ENCODE measurements around the gene FRMD4B.
"Not testable (repeated sequence)": the region's sequence is repeated elsewhere in the genome, so short reads cannot be mapped to it uniquely, and the experiment has no call there.

Gene FRMD4B

DNA sequence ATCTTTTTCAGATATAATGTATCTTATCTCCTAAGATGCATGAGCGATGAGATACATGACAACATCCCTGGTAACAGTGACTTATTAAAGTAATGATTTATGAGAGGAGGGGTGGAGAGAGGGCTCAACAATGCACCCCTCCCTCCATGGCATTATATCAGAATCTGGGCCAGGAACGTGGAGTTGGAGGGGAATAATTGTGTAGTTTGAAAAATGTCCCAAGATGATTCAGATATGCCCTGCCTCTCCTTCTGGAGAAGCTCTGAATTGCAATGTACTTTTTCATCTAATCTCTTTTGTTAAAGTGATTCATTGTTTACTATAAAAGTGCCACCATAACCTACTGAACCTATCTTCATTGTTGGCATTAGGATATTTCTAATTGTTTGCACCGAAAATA, 86.5 kb downstream of the FRMD4B start:
- no peak overlapping the region for H3K27ac Mint-ChIP-seq
- ATAC-seq, result no peak
- no peaks in the 10 kb centered on the region for H3K9me3 Mint-ChIP-seq
- no peaks in the 10 kb centered on the region for H3K4me1 Mint-ChIP-seq
- no peaks in the 10 kb centered on the region for H3K36me3 Mint-ChIP-seq
- H3K27me3 Mint-ChIP-seq, result no peaks in the 10 kb centered on the region
- H3K4me3 Mint-ChIP-seq, result no peak overlapping the region

DNA sequence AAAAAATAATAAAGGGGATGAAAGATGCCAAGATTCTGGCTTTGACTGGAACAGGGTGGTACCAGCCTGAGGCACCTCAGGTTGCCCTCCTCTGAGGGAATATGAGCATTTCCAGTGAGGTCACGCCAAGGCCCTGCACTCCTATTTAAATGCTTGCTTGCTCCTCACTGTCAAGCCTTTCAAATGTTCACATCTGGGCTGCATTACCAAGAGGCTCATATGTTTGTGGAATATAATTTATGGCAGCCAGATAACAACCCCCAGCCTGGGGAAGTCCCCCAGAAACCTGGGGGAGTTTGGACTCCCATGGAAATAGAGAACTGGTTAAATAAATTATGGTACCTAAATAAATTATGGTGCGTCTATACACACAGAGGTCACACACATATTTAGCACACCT, 88.4 kb downstream of the FRMD4B start:
- no peaks in the 10 kb centered on the region for H3K9me3 Mint-ChIP-seq
- H3K27ac Mint-ChIP-seq, result no peak overlapping the region
- ATAC-seq, result no peak
- H3K4me1 Mint-ChIP-seq, result no peaks in the 10 kb centered on the region
- no peaks in the 10 kb centered on the region for H3K36me3 Mint-ChIP-seq
- no peaks in the 10 kb centered on the region for H3K27me3 Mint-ChIP-seq
- H3K4me3 Mint-ChIP-seq, result no peak overlapping the region

DNA sequence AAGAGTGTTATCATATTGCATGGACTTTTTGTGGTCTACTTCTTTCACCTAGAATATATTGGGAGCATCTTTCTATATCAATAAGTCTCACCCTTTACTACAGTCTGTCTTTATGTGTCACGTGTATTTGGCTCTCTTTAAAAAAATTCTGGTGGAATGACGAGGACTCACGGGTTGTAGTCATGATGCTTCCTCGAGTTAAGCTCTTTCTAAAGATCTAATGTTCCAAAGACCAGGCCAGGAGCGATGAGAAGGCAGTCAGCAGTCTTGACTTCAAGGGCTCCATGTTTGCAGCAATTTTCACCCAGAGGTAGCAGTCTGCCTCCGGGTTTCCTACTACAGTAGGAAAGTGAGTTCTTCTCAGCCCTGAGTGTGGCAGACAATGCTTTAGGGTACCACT, 88.9 kb downstream of the FRMD4B start:
- no peaks in the 10 kb centered on the region for H3K4me1 Mint-ChIP-seq
- H3K36me3 Mint-ChIP-seq, result no peaks in the 10 kb centered on the region
- no peak overlapping the region for H3K4me3 Mint-ChIP-seq
- H3K27me3 Mint-ChIP-seq, result no peaks in the 10 kb centered on the region
- H3K9me3 Mint-ChIP-seq, result no peaks in the 10 kb centered on the region
- ATAC-seq, result no peak
- no peak overlapping the region for H3K27ac Mint-ChIP-seq

DNA sequence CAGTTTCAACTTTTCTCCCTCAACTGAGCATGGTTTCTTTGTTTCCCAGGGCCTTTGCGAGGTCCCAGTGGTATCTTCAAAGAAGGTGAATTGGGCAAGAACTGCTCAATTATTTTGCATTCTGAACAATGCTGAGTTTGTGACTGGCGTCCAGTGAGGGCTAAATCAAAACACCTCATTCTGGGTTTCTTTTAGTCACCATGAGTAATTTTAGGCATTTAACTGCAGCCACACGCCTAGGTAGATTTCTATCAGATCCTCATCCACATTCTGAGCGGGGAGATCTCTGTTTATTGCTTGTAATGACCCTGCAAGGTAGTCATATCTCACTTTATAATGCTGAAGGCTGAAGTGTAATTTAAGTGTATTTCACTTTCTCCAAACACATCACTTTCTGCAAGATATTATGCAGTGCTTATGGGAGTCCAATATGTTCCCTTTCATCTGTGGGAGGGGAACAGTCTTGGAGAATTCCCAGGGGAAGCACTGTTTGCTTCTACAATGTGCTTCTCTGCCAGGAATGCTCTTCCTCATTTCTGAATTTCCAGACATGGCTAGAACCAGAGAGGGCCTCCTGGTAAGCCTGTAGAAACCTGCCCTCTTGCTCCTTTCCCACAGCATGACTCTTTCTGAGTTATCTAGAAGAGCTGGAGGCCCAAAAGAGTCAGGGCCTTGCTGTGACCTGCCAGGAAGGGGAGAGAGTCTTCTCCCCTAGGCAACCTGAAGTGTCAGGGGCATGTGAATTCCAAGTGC, 91.7 kb downstream of the FRMD4B start:
- Mint-ChIP-seq H3K4me1 (no peaks in the 10 kb centered on the region), H3K27ac (no peak overlapping the region), H3K36me3 (no peaks in the 10 kb centered on the region), H3K9me3 (no peaks in the 10 kb centered on the region), H3K27me3 (no peaks in the 10 kb centered on the region), H3K4me3 (no peak overlapping the region)
- no peak for ATAC-seq

DNA sequence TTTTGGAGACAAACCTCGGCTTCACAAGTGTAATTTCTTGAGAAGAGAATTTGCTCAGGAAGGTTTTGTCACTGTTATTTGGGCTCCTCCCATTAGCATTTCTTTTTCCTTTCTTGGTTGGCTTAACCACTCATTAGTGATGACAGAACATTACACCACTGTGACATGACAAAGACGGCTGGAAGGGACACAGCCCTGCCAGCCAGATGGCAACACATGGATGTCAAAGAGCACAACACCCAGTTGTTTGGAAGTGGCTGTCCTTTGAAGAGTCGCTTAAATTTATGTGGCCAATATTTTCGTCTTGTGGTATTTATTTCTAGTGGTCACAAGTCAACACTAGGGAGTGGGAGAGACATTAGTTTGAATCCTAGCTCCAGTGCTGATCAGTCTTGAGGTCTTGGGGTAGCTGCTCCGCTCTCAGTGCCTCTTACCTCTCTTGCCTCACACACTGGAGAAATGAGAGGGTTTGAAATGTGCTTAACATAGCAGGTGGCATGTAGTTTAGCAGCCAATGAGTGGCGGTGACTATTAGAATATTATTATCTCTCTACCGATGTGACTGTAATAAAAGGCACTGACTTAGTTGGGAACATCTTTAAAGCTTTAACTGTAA, 92.8 kb downstream of the FRMD4B start:
- Mint-ChIP-seq H3K27ac (no peak overlapping the region), H3K4me3 (no peak overlapping the region), H3K4me1 (no peaks in the 10 kb centered on the region), H3K27me3 (no peaks in the 10 kb centered on the region), H3K9me3 (no peaks in the 10 kb centered on the region), H3K36me3 (no peaks in the 10 kb centered on the region)
- no peak for ATAC-seq

DNA sequence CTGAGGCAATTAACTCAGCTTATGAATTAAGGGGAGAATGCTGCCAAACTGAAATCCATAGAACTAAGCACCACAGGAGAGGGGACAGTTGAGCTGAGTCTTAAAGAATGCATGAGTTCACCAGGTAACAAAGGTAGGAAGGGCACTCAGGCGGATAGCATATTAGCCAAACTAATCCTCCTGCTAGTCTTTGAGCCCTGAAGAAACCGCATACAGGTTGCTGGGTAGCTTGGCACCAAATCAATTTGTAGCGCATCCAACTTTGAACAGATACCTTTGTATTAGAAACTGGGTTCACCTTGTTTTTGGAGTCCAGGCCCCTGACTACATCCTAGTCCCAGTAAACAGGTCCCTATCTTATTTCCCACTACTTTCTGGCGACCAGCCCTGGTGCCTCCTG, 93.7 kb downstream of the FRMD4B start:
- H3K27me3 Mint-ChIP-seq, result no peaks in the 10 kb centered on the region
- no peaks in the 10 kb centered on the region for H3K36me3 Mint-ChIP-seq
- no peak for ATAC-seq
- H3K27ac Mint-ChIP-seq, result no peak overlapping the region
- no peak overlapping the region for H3K4me3 Mint-ChIP-seq
- no peaks in the 10 kb centered on the region for H3K4me1 Mint-ChIP-seq
- H3K9me3 Mint-ChIP-seq, result no peaks in the 10 kb centered on the region

DNA sequence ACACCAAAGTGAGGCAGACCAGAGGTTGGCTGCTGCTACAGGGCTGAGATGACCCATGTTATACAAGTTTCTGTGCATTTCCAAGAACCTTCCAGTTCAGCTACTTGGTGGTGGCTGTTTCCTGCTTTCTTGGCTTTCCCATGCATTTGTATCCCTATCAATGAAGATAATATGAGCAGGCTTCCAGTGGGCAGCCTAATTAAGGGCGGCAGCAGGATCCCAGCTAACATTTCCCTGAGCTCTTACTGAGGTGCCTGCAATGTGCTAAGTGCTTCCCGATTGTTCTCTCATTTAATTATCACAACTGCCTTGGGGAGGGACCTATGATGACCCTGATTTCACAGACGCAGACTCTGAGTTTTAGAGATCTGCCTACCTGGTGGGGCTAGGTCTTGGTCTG, 95.5 kb downstream of the FRMD4B start:
- no peaks in the 10 kb centered on the region for H3K27me3 Mint-ChIP-seq
- H3K4me1 Mint-ChIP-seq, result no peaks in the 10 kb centered on the region
- no peak overlapping the region for H3K4me3 Mint-ChIP-seq
- H3K9me3 Mint-ChIP-seq, result no peaks in the 10 kb centered on the region
- no peak overlapping the region for H3K27ac Mint-ChIP-seq
- no peak for ATAC-seq
- H3K36me3 Mint-ChIP-seq, result no peaks in the 10 kb centered on the region

DNA sequence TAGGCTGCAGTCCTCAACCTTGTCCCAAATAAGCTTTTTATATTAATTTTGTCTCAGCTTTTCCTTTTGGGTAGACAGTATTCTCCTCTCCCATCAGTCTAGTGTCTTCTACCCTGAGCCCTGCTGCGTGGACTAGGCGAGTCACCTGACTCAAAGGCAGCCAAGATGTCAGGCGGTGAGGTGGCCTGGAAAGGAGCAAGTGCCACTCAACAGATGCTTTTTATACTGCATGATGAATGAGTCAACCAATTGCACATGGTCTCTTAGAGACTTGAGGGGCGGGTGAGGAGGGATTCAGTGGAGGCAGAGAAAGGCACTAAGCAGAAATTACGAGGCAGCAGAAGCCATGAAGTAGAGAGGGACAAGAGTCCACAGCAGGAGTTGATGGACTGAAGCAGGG, 95.9 kb downstream of the FRMD4B start:
- H3K4me1 Mint-ChIP-seq, result no peaks in the 10 kb centered on the region
- H3K27ac Mint-ChIP-seq, result no peak overlapping the region
- H3K4me3 Mint-ChIP-seq, result no peak overlapping the region
- H3K27me3 Mint-ChIP-seq, result no peaks in the 10 kb centered on the region
- no peaks in the 10 kb centered on the region for H3K36me3 Mint-ChIP-seq
- H3K9me3 Mint-ChIP-seq, result no peaks in the 10 kb centered on the region
- ATAC-seq, result no peak

DNA sequence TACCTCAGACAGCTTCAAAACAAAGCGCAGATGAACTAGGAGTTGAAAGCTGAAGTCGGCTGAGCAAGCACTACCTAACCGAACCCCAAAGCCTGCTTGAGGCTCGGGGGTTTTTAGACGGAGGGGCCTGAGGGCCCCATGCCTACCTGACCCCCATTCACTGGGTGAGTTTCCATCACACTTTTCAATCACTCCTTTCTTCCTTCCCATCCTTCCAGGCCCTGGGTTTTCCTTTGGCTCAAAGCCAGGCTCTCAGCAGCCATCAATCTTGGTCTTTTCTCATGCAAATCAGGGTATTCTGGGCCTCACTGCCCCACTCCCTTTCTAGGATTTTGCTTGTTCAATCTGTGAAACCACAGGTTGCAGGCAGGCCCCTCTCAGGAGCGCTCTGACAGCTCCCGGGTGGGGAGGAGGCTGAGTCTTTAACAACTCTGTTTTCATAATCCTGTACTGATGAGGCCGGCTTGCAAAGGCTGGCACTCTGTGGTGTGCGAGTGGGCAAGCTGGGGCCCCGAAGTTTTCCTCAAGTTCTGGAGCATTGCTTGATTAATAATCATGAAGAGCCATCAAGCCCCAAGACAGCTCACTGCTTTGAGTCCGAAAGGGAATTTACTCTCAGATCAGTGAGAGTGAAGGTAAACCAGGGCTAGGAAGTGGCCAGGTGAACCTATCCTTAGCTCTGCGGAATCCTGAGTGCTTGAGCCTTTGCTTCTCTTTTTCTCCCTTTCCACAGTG, 97.6 kb downstream of the FRMD4B start:
- no peaks in the 10 kb centered on the region for H3K27me3 Mint-ChIP-seq
- no peak overlapping the region for H3K4me3 Mint-ChIP-seq
- H3K36me3 Mint-ChIP-seq, result no peaks in the 10 kb centered on the region
- H3K9me3 Mint-ChIP-seq, result no peaks in the 10 kb centered on the region
- no peak overlapping the region for H3K27ac Mint-ChIP-seq
- H3K4me1 Mint-ChIP-seq, result no peaks in the 10 kb centered on the region
- ATAC-seq, result no peak

DNA sequence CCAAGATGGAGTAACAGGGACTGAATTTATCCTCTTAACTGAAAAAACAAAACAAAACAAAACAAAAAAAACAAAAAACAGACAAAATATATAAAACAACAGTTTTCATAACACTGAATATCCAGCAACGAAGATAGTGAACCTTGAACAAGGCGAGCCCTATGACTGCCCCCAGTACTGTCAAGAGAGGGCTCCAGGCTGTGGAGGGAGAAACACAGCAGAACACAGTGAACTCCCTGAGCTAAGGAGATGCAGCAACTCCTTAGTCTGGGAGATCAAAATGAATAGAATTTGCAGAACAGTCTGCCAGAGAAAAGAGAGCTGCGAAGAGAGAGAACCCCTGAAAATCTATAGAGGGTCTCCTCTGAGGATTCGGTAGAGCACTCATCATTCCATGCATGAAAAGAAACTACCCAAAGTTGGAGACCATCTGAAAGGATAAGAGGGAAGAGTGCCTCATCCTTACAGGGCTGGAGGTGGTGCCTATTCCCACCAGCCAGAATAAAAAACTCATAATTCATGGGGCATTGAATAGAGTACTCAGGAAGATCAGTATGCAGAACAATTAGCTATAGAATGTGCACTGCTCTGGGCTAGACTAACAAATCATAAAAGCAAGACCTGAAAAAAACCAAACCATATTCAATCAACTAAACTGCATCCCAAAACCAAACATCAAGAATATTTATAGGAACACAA, 101.8 kb downstream of the FRMD4B start:
- no peak for ATAC-seq
- Mint-ChIP-seq H3K4me1 (no peaks in the 10 kb centered on the region), H3K27me3 (peaks cover 13% of the 10 kb centered on the region), H3K4me3 (no peak overlapping the region), H3K27ac (no peak overlapping the region), H3K9me3 (no peaks in the 10 kb centered on the region), H3K36me3 (no peaks in the 10 kb centered on the region)

DNA sequence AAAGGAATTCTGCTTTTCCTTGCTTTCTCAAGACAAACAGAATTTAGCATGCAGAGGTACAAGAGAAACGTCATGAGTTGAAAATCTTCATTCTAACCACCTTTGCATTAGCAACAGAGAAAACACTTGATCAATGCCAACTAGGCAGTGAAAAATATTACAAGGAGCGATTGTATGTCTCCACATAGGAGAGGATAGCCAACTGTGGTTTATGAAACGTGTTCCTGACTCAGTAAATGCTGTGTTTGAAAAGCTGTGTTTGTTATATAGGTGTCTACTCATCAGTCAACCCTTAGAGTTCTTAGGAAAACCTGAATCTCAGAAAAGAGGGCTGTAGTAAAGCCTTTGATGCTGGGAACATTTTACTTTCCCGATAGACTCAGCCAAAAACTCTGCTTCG, 102.4 kb downstream of the FRMD4B start:
- H3K4me3 Mint-ChIP-seq, result no peak overlapping the region
- peaks cover 19% of the 10 kb centered on the region for H3K27me3 Mint-ChIP-seq
- no peaks in the 10 kb centered on the region for H3K36me3 Mint-ChIP-seq
- H3K9me3 Mint-ChIP-seq, result no peaks in the 10 kb centered on the region
- no peak for ATAC-seq
- no peak overlapping the region for H3K27ac Mint-ChIP-seq
- H3K4me1 Mint-ChIP-seq, result no peaks in the 10 kb centered on the region

DNA sequence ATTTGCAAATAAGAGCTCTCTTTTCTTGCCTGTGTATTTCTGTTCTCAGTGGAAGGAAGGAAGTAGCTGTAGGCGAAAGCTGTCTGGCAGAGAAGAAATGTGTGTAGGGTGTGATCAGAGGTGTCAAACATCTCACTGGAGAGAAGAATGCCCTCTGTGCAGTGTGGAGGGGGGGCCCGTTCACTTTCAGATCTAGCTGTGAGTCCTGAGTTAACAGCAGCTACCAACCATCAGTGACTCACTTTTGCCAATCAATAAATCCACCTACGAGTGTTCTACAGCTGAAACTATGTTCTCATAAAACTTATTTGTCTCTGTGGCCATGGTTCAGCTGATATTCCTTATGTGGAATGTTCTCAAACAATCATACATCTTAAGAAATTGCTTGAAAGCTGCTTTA, 103.7 kb downstream of the FRMD4B start:
- Mint-ChIP-seq H3K27me3 (peaks cover 29% of the 10 kb centered on the region), H3K27ac (no peak overlapping the region), H3K4me3 (no peak overlapping the region), H3K4me1 (no peaks in the 10 kb centered on the region), H3K9me3 (no peaks in the 10 kb centered on the region), H3K36me3 (no peaks in the 10 kb centered on the region)
- no peak for ATAC-seq

DNA sequence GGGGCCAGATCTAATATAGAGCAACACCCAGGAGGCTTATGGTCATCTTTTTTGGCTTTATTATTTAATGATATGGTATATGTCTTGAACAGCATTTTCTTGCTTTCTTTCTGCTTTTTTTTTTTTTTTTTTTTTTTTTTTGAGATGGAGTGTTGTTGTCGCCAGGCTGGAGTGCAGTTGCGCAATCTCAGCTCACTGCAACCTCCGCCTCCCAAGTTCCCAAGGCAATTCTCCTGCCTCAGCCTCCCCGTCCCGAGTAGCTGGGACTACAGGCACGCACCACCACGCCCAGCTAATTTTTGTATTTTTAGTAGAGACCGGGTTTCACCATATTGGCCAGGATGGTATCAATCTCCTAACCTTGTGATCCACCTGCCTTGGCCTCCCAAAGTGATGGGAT, 108.5 kb downstream of the FRMD4B start:
- peaks cover 30% of the 10 kb centered on the region for H3K27me3 Mint-ChIP-seq
- H3K27ac Mint-ChIP-seq, H3K36me3 Mint-ChIP-seq, H3K4me1 Mint-ChIP-seq, H3K4me3 Mint-ChIP-seq, H3K9me3 Mint-ChIP-seq, ATAC-seq: not testable (repeated sequence)

DNA sequence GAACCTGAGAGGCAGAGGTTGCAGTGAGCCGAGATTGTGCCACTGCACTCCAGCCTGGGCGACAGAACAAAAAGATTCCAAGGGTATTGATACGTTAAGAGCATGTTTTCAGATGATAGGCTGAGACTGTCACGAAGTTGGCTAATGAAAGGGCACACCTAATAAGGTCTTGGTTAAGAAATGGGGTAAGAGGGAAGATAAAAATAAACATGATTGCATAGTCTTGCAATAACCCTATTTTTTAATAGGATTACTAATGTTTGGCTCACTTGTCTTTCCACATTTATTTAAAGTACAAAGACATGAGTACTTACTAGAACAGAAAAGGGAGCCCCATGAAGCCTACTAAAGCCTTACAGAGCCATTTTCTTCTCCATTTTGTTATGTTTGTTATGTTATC, 109.0 kb downstream of the FRMD4B start:
- Mint-ChIP-seq H3K36me3 (no peaks in the 10 kb centered on the region), H3K27me3 (peaks cover 30% of the 10 kb centered on the region), H3K4me3 (no peak overlapping the region), H3K27ac (no peak overlapping the region), H3K4me1 (no peaks in the 10 kb centered on the region), H3K9me3 (no peaks in the 10 kb centered on the region)
- no peak for ATAC-seq

DNA sequence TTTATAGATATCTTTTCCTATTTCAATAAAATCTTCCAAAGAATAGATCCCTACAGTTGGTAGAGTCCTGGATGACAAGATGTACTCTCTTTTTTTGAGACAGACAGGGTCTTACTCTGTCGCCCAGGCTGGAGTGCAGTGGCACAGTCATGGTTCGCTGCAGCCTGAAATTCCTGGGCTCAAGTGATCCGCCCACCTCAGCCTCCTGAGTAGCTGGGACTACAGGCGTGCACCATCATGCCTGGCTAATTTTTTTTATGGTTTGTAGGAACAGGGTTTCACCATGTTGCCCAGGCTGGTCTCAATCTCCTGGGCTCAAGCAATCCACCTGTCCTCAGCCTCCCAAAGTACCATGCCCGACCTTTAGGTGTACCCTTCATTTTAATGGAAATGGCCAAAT, 109.7 kb downstream of the FRMD4B start:
- not testable (repeated sequence) for H3K27ac Mint-ChIP-seq, H3K4me3 Mint-ChIP-seq, H3K9me3 Mint-ChIP-seq, H3K36me3 Mint-ChIP-seq, ATAC-seq, H3K4me1 Mint-ChIP-seq
- H3K27me3 Mint-ChIP-seq, result peaks cover 30% of the 10 kb centered on the region

Measured in stimulated activated memory B cell treated with anti-CD40 and anti-IgM and Interleukin-4, amounts not matched to agents 10 μg/mL and 1 μg/mL and 100 μg/mL, for 72 hours (primary cell).